ENCODE data around the gene DNASE1.

- TF ChIP-seq CTCF (IDR thresholded peaks at IDR 0.05; ENCODE audit: low read length) (no peak), EZH2 (IDR thresholded peaks at IDR 0.05; ENCODE audit: borderline replicate concordance, low read length) (no peak)
Observed at GRCh38 chr16:3674513-3675295, 20.2 kb downstream of the DNASE1 start.
